ENCODE measurements around the gene ILRUN. TPM values are rescaled to one million over a fixed set of nuclear protein-coding genes. Genes with fewer than 3 reads are reported as not detected.
"Not testable (repeated sequence)": the region's sequence is repeated elsewhere in the genome, so short reads cannot be mapped to it uniquely, and the experiment has no call there.

ILRUN gene
- total RNA-seq, 1 donor from 2014 or later, result 84.4 TPM

GRCh38 chr6:34652263-34652662 lies 44.3 kb downstream of the ILRUN start:
- no peaks in the 10 kb centered on the region for H3K9me3 Mint-ChIP-seq
- H3K4me1 Mint-ChIP-seq, result peaks cover 43% of the 10 kb centered on the region
- ATAC-seq (ENCODE audit: low read depth) (no peak), DNase-seq (no peak)
- no peaks in the 10 kb centered on the region for H3K27me3 Mint-ChIP-seq
- CTCF ChIA-PET, result no interaction called here
- H3K36me3 Mint-ChIP-seq (ENCODE audit: low read depth), result peaks cover 53% of the 10 kb centered on the region
- H3K27ac Mint-ChIP-seq, result no peak overlapping the region
- H3K4me3 Mint-ChIP-seq, result no peak overlapping the region
- POLR2A ChIA-PET, result no interaction called here
- no peak for TF ChIP-seq CTCF (IDR thresholded peaks at IDR 0.05)
- intact Hi-C loops (cut with micrococcal nuclease), result no loop called here

GRCh38 chr6:34650823-34651222 lies 45.7 kb downstream of the ILRUN start:
- POLR2A ChIA-PET, result no interaction called here
- H3K4me1 Mint-ChIP-seq, result peaks cover 34% of the 10 kb centered on the region
- intact Hi-C loops (cut with micrococcal nuclease), result no loop called here

GRCh38 chr6:34650232-34650631 lies 46.3 kb downstream of the ILRUN start:
- H3K27ac Mint-ChIP-seq; H3K9me3 Mint-ChIP-seq; DNase-seq; H3K27me3 Mint-ChIP-seq; H3K4me3 Mint-ChIP-seq; ATAC-seq (ENCODE audit: low read depth); POLR2A ChIA-PET; intact Hi-C loops (cut with micrococcal nuclease): not testable (repeated sequence)
- H3K4me1 Mint-ChIP-seq, result peaks cover 31% of the 10 kb centered on the region
- CTCF ChIA-PET, result interaction anchor here (0.9 to 1.2 kb wide), 2 partner anchors 10 to 39 kb away, joined by 3 read pairs; no protein-coding TSS in a partner anchor
- peaks cover 74% of the 10 kb centered on the region for H3K36me3 Mint-ChIP-seq (ENCODE audit: low read depth)

More at GRCh38 chr6:34650823-34651222, 45.7 kb downstream of the ILRUN start:
- Mint-ChIP-seq H3K36me3 (ENCODE audit: low read depth) (peaks cover 68% of the 10 kb centered on the region), H3K4me3 (no peak overlapping the region), H3K27me3 (no peaks in the 10 kb centered on the region), H3K27ac (no peak overlapping the region), H3K9me3 (no peaks in the 10 kb centered on the region)
- TF ChIP-seq CTCF (IDR thresholded peaks at IDR 0.05), result no peak
- CTCF ChIA-PET, result no interaction called here
- ATAC-seq (ENCODE audit: low read depth) (no peak), DNase-seq (no peak)

GRCh38 chr6:34648806-34649205 lies 47.8 kb downstream of the ILRUN start:
- no peaks in the 10 kb centered on the region for H3K9me3 Mint-ChIP-seq
- H3K36me3 Mint-ChIP-seq (ENCODE audit: low read depth), result peaks cover 82% of the 10 kb centered on the region
- POLR2A ChIA-PET, result no interaction called here
- no peak overlapping the region for H3K4me3 Mint-ChIP-seq
- intact Hi-C loops (cut with micrococcal nuclease), result no loop called here
- TF ChIP-seq CTCF (IDR thresholded peaks at IDR 0.05), result no peak
- peaks cover 28% of the 10 kb centered on the region for H3K4me1 Mint-ChIP-seq
- H3K27me3 Mint-ChIP-seq, result no peaks in the 10 kb centered on the region
- CTCF ChIA-PET, result no interaction called here
- H3K27ac Mint-ChIP-seq, result no peak overlapping the region
- ATAC-seq (ENCODE audit: low read depth), result no peak
- no peak for DNase-seq

Other genes with a start within 250 kb of the ILRUN start
- 0.11 and 0.20 TPM in 2 replicates for gene PACSIN1, start 230.7 kb downstream of the ILRUN start, total RNA-seq
- gene SPDEF, start 140.4 kb downstream of the ILRUN start, total RNA-seq, result 0.11 TPM in 1 of 2 replicates, not detected in the other
- gene SNRPC, start 60.7 kb upstream of the ILRUN start, total RNA-seq, result 99.5 and 102 TPM in 2 replicates
- gene BLTP3A, start 95.3 kb upstream of the ILRUN start, total RNA-seq, result 10.8 and 12.6 TPM in 2 replicates
- gene TAF11, start 191.3 kb upstream of the ILRUN start, total RNA-seq, result 27.6 and 28.0 TPM in 2 replicates
- 10.7 and 12.6 TPM in 2 replicates for gene ANKS1A, start 192.5 kb upstream of the ILRUN start, total RNA-seq

Data from activated B cell treated with CpG ODN at 0.5 μM for 24 hours (primary cell).